ENCODE results near the gene CSMD2.

The CSMD2 gene

DNA sequence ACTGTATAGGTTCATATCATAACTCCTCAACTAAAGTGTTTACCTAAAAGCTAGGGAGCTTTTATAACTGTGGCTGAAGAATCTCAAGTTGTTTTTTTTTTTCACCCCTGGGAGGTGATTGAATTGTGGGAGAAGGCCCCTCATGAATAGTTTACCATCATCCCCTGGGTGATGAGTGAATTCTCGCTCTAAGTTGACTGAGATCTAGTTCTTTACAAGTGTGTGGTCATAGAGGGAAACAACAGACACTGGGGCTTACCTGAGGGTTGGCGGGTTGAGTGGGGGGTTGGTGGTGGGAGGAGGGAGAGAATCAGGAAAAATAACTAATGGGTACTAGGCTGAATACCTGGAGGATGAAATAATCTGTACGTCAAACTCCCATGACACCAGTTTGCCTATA lies 700.5 kb downstream of the CSMD2 start:
- no peak for DNase-seq

Data from bone marrow (tissue), 2 donors.